GM21390 (cell line): ENCODE data around the gene KANK3.
A peak's percentile ranks its signal among the peaks of the same experiment; 100 is the strongest.
"Not testable (repeated sequence)": the region's sequence is repeated elsewhere in the genome, so short reads cannot be mapped to it uniquely, and the experiment has no call there.

Experiments
- ATAC-seq: cut with Tn5 transposase; IDR thresholded peaks from one replicate; pipeline ENCODE4 v1.9.1; 2021; ENCODE audit not compliant: unreplicated experiment

Gene KANK3

DNA sequence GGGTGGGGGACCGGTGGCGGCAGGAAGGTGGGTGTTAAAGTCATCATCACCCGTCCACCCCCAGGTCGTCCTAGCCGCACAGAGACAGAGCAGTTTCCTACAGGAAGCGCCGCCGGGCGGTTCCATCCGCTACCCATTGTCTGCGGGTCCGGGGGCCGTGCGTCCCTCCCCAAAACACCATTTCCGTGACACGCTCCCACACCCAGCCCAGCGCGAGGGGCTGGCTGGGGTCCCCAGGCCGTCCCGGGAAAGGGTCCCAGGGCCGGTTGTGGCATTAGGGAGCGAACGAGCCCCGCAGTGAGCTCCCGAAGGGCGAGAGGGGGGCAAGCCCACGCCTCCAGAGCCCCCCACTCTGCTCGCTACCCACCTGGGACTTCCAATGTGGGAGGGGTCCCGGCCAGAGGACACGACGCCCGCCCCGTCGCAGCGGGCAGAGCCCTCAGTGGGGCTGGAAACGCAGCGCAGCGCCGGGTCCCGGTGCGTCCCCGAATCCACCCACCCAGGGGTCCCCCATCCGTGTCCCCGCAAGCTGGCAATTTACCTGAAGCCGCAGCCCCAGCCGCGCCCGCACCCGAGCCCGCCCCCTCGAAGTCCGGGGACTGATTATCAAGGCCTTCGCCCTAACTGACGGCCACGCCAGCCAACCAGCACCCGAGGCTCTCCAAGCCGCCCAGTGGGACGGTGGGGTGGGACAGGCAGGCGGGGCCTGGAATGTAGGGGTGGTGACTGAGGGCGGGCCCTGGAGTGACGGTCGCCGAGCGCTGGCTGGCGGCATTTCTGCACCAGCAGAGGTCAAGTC lies at the start of gene KANK3:
Gene KANK3, minus strand, starts transcription at position 579 of the 799 bp plus-strand sequence. CDS start 5,434 bp downstream, outside the sequence.
- ATAC-seq, result peak; percentile 82

GRCh38 chr19:8392017-8392591 lies 49.0 kb upstream of the KANK3 start:
- no peak for ATAC-seq

DNA sequence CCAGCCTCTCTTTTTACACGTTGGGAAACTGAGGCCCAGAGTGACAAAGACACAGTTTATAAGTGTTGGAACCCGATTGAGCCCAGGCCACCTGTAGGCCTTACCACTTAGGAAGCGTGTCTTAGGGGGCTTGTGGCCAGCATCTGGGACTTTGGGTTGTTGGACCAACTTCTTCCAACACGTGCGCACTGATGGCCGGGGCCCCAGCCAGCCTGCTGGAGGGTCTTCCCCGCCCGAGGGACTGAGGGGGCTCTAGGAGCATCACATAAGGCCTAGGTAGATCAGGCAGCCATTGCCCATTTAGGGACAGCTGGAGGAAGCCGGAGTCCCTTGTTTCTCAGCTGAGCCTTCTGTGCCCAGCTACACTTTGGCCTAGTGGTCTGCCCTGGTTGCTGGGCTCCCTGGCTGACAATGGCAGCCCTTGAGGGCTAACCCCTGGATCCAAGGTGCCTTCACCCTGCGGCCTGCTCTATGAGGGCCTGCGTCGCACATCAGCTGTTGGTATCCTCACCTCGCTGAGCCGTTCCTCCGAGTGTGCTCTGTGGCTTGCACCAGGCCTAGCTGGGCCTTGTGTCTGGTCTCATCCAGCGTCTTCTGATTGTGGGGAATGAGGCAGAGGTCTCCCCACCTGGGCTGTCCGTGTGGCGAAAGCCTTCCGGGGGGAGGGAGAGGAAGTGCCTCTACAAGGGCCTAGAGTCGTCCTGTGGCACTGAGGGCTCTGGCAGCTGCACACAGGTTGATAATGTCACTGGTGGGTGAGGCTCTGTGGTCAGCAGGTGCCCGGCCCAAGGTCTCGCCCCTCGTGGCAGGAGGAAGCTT lies 48.3 kb upstream of the KANK3 start:
- ATAC-seq, result no peak

- ATAC-seq, result peak; percentile 34
Measured at GRCh38 chr19:8390617-8390981, 47.5 kb upstream of the KANK3 start.

DNA sequence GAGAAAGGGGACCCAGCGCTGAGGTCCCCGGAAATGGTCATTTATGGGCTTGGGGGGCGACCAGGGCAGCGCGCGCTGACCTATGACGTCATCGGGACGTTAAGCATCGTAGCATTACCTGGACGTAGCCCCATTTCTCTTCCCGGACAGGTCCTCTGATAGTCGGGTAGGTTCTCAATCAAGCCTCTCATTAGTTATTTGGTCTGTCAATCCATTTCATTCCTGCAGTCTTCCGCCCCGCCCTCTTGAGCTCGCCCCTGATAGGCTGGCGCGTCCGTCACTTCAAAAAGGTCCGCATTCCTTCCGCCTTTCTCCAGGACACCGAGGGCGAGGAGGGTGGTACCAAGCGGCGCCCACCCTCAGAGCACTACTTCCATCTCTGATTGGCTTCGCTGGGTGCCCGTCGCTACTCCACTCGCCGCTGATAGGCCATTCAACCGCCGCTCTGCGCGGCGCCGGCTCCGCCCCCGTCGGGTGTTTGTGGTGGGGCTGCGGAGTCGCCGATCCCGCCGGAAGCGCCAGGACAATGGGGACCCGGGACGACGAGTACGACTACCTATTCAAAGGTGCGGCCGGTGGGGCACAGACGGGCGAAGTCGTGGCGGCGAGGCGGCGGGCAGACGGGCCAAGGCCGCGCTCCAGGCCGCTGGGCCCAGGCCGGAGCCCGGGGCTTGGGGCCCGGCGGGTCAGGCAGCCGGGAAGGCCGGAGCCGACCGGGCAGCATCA lies 47.0 kb upstream of the KANK3 start, which contains the start of gene RAB11B:
Gene RAB11B, plus strand, starts transcription at position 470 of the 726 bp plus-strand sequence. Its CDS starts 57 bp downstream, at position 527.
- peak; percentile 90 for ATAC-seq

- no peak for ATAC-seq
Measured at GRCh38 chr19:8388612-8388958, 45.5 kb upstream of the KANK3 start.

GRCh38 chr19:8387688-8388611 lies 44.9 kb upstream of the KANK3 start:
- ATAC-seq, result no peak

GRCh38 chr19:8386990-8387389 lies 43.9 kb upstream of the KANK3 start:
- no peak for ATAC-seq

DNA sequence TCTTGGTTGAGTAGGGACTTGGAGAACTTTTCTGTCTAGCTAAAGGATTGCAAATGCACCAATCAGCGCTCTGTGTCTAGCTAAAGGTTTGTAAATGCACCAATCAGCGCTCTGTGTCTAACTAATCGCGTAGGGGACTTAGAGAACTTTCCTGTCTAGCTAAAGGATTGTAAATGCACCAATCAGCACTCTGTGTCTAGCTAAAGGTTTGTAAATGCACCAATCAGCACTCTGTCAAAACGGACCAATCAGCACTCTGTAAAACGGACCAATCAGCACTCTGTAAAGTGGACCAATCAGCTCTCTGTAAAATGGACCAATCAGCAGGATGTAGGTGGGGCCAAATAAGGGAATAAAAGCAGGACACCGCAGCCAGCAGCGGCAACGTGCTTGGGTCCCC lies 43.4 kb upstream of the KANK3 start:
- not testable (repeated sequence) for ATAC-seq

DNA sequence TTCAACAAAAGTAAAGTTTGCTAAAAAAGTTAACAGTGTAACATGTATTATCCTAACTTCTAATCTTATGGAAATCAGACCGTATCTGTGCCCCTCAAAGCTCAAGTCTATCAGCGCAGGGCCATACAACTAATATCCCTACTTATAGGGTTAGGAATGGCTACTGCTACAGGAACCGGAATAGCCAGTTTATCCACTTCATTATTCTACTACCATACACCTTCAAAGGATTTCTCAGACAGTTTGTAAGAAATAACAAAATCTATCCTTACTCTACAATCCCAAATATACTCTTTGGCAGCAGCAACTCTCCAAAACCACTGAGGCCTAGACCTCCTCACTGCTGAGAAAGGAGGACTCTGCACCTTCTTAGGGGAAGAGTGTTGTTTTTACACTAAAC lies 42.5 kb upstream of the KANK3 start:
- not testable (repeated sequence) for ATAC-seq

DNA sequence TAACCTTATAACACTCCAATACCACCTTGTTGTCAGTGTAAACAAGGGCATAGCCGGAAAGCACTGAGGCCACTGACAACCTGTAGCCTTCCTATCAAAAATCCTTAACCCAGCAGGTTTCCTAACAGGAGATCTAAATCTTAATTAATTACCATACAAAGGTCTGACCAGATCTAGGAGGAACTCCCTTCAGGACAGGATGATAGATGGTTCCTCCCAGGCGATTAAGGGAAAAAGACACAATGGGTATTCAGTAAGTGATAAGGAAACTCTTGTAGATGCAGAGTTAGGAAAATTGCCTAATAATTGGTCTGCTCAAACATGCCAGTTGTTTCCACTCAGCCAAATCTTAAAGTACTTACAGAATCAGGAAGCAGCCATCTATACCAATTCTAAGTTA lies 42.0 kb upstream of the KANK3 start:
- ATAC-seq, result not testable (repeated sequence)

DNA sequence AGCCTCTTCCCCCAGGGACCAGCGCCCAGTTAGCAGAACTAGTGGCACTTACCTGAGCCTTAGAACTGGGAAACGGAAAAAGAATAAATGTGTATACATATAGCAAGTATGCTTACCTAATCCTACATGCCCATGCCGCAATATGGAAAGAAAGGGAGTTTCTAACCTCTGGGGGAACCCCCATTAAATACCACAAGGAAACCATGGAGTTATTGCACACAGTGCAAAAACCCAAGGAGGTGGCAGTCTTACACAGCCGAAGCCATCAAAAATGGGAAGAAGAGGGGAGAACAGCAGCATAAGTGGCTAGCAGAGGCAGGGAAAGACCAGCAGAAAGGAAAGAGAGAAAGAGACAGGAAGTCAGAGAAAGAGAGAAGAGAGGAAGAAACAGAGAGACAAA lies 41.5 kb upstream of the KANK3 start:
- ATAC-seq, result not testable (repeated sequence)

- not testable (repeated sequence) for ATAC-seq
Measured at GRCh38 chr19:8379156-8379891, 36.3 kb upstream of the KANK3 start.

GRCh38 chr19:8377598-8377997 lies 34.5 kb upstream of the KANK3 start:
- ATAC-seq, result no peak

DNA sequence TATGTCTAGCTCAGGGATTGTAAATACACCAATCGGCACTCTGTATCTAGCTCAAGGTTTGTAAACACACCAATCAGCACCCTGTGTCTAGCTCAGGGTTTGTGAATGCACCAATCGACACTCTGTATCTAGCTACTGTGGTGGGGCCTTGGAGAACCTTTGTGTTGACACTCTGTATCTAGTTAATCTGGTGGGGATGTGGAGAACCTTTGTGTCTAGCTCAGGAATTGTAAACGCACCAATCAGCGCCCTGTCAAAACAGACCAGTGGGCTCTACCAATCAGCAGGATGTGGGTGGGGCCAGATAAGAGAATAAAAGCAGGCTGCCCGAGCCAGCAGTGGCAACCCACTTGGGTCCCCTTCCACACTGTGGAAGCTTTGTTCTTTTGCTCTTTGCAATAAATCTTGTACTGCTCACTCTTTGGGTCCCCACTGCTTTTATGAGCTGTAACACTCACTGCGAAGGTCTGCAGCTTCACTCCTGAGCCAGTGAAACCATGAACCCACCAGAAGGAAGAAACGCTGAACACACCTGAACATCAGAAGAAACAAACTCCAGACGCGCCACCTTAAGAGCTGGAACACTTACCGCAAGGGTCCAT lies 33.4 kb upstream of the KANK3 start:
- not testable (repeated sequence) for ATAC-seq

GRCh38 chr19:8375766-8376165 lies 32.7 kb upstream of the KANK3 start:
- ATAC-seq, result not testable (repeated sequence)

DNA sequence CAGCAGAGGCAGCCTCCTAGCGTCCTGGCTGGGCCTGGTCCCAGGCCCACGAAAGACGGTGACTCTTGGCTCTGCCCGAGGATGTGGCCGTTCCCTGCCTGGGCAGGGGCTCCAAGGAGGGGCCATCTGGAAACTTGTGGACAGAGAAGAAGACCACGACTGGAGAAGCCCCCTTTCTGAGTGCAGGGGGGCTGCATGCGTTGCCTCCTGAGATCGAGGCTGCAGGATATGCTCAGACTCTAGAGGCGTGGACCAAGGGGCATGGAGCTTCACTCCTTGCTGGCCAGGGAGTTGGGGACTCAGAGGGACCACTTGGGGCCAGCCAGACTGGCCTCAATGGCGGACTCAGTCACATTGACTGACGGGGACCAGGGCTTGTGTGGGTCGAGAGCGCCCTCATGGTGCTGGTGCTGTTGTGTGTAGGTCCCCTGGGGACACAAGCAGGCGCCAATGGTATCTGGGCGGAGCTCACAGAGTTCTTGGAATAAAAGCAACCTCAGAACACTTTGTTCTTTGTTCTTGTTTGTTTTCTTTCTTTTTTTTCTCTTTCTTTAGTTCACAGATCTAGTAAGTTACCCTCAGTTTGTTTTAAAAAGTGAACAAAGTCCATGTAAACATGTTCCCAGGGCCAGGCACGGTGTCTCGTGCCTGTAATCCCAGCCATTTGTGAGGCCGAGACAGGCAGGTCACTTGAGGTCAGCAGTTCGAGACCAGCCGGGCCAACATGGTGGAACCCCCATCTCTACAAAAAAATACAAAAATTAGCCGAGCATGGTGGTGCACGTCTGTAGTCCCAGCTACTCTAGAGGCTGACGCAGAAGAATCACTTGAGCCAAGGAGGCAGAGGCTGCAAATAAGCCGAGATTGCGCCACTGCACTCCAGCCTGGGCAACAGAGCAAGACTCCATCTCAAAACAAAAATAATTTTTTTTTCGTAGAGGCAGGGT lies 31.1 kb upstream of the KANK3 start:
- no peak for ATAC-seq
